Tibial nerve (tissue), 4 donors: ENCODE data around the gene PDGFA. TPM values are rescaled to one million over a fixed set of nuclear protein-coding genes. Genes with fewer than 3 reads are reported as not detected.

Source experiments
- DNase-seq, 2 donors: peaks; one replicate each; pipeline ENCODE4 v3.0.0-alpha.2; 2019; ENCODE audit warnings: low spot score in 2 of 2
- H3K27ac ChIP-seq, 4 donors: fragments of 200-600 bp; sonication (generic) in 3 of 4; one replicate each; pipeline ENCODE4 v1.5.1; 2017 to 2019; ENCODE audit warnings: mild to moderate bottlenecking in 1 of 4
- H3K27me3 ChIP-seq, 2 donors: fragments of 200-600 bp; sonication (generic) in 1 of 2; one replicate each; pipeline versions ENCODE4 v1.5.1 to v1.6.0; 2017 to 2019
- H3K36me3 ChIP-seq, 3 donors: fragments of 200-600 bp; sonication (generic); one replicate each; pipeline ENCODE4 v1.5.1; 2018 to 2019
- H3K4me1 ChIP-seq, 4 donors: fragments of 200-600 bp; sonication (generic) in 3 of 4; one replicate each; pipeline ENCODE4 v1.5.1; 2017 to 2019
- H3K4me3 ChIP-seq, 4 donors: fragments of 200-600 bp; sonication (generic) in 3 of 4; one replicate each; pipeline ENCODE4 v1.5.1; 2017 to 2019; ENCODE audit warnings: mild to moderate bottlenecking in 1 of 4, moderate library complexity in 1 of 4
- H3K9me3 ChIP-seq, 4 donors: fragments of 200-600 bp; sonication (generic) in 3 of 4; one replicate each; pipeline ENCODE4 v1.5.1; 2017 to 2019
- EP300 ChIP-seq, 2 donors: sonication (generic); formaldehyde crosslinking; IDR thresholded peaks; one replicate each; pipeline ENCODE4 v1.6.1; 2017; ENCODE audit warnings: antibody characterized with exemption in 2 of 2, mild to moderate bottlenecking in 1 of 2
- POLR2A ChIP-seq, 2 donors: fragments of 450-650 bp; IDR thresholded peaks; one replicate each; pipeline ENCODE4 v1.6.1; 2017; ENCODE audit warnings: antibody characterized with exemption in 2 of 2, mild to moderate bottlenecking in 2 of 2, moderate library complexity in 2 of 2
- WGBS, 2 donors: methylation state at CpG; one replicate each; pipeline ENCODE4 v1.1.5; 2018; 5-methylcytosine and 5-hydroxymethylcytosine counted together
- total RNA-seq, 4 donors: library from RNA; depleted of rRNA; stranded (reverse); fragments of >200 nt; gene quantifications; one replicate each; pipeline ENCODE4 v1.1.0, GENCODE V29; 2016
- TF ChIP-seq, protein P1 (sequence below), 5 experiments: fragments of 200-600 bp in 3 of 5; fragments of 450-650 bp in 2 of 5; sonication (generic) in 3 of 5; IDR thresholded peaks; one replicate each; pipeline ENCODE4 v1.5.1; 2016 to 2019; ENCODE audit warnings: antibody characterized with exemption in 5 of 5, mild to moderate bottlenecking in 3 of 5, moderate library complexity in 2 of 5

Gene PDGFA
- total RNA-seq, 4 donors from 2014 or later = 33.4 to 84.1 (median 40.6) TPM

DNA sequence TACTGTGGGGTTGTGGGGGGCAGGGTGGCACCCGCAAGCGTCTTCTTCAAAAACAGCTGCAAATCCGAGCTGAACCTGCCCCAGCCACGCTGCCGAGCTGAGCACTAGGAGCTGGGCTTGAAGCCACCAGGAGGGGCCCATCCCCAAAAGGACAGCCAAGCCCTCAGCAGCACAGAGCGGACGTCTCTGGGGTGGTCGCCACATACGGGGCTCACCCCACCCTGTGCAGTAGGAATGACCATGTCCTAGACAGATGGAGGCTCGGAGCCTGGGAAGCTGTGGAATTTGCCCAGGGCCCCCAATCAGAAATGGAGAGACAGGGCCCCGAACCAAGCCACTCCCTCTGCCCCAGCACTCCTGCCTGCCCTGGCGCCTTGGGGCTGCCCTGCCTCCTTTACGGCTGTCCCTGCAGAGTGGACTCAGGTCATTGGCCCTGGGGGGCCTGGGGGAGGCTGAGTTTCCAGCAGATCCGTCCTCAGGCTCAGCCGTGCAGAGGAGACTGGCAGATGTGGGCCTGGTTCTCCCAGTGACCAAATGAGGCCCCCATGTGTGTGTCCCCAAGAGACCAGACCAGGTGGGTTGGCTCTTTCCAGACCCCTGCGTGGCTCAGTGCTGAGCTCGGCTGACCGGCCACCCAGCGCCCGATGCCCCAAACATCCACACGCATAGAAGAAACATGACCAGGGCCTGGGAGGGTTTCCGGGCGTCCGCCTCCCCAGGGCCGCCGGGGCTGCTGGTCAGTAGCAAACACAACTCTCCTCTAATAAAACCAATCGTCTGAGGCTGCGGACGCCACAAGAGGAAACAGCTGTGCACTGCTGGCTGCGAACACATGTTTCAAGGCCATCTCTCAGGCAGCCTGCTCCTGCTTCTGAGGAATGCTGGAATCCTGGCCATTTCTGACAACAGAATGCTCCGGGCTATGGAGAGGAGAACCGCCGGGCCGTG is 54.9 kb downstream of the PDGFA start:
- TF ChIP-seq EP300 (IDR thresholded peaks at IDR 0.05) = no peak
- TF ChIP-seq POLR2A (IDR thresholded peaks at IDR 0.05) = no peak
- TF ChIP-seq, protein P1, sequence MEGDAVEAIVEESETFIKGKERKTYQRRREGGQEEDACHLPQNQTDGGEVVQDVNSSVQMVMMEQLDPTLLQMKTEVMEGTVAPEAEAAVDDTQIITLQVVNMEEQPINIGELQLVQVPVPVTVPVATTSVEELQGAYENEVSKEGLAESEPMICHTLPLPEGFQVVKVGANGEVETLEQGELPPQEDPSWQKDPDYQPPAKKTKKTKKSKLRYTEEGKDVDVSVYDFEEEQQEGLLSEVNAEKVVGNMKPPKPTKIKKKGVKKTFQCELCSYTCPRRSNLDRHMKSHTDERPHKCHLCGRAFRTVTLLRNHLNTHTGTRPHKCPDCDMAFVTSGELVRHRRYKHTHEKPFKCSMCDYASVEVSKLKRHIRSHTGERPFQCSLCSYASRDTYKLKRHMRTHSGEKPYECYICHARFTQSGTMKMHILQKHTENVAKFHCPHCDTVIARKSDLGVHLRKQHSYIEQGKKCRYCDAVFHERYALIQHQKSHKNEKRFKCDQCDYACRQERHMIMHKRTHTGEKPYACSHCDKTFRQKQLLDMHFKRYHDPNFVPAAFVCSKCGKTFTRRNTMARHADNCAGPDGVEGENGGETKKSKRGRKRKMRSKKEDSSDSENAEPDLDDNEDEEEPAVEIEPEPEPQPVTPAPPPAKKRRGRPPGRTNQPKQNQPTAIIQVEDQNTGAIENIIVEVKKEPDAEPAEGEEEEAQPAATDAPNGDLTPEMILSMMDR (IDR thresholded peaks at IDR 0.05) = no peak
- Histone ChIP-seq H3K27me3 (no peaks in the 10 kb centered on the region), H3K4me3 (no peak overlapping the region), H3K36me3 (no peaks in the 10 kb centered on the region), H3K4me1 (peaks cover 0 to 36% (median 13%) of the 10 kb centered on the region in 4 donors), H3K27ac (no peak overlapping the region), H3K9me3 (peaks cover 0 to 2% (median 0%) of the 10 kb centered on the region in 4 donors)
- DNase-seq = no peak
- 39 to 62% methylated on average over 17 to 32 of the region's 34 CpGs for WGBS, 2 donors

DNA sequence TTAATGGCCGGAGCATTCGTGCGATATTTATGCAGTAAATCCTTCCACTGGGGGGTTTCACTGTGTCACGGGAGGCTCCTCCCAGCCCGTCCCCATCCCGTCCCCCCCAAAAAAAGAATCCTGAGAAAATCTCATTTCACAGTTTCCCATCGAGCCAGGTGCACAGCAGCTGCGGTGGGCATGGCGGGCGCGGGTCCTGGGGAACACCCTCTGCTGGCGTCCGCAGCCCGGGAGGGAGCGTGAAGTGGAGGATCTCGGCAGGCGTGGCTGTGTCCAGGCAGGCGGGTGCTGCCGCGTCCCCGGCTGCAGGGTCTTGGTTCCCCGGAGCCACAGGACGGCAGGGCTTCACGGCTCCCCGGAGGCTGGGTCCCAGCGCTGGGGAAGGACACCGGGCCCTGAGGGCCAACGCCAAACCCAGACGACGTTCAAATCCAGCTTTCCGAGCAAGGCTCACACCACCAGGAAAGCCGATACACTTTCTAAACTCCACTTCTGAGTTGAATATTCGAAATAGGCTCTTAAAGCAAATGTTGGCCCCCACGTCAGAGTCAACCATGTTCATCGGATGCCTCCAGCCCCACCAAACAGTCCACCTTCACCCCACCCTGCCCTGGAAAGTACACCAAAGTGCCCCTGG is 55.7 kb downstream of the PDGFA start:
- Histone ChIP-seq H3K9me3 (peaks cover 0 to 2% (median 0%) of the 10 kb centered on the region in 4 donors), H3K4me3 (no peak overlapping the region), H3K36me3 (no peaks in the 10 kb centered on the region), H3K4me1 (peaks cover 0 to 36% (median 13%) of the 10 kb centered on the region in 4 donors), H3K27me3 (no peaks in the 10 kb centered on the region), H3K27ac (no peak overlapping the region)
- no peak for TF ChIP-seq EP300 (IDR thresholded peaks at IDR 0.05)
- TF ChIP-seq, protein P1 (IDR thresholded peaks at IDR 0.05) = no peak
- TF ChIP-seq POLR2A (IDR thresholded peaks at IDR 0.05) = no peak
- no peak for DNase-seq
- 86 to 89% methylated on average over 21 to 25 of the region's 35 CpGs for WGBS, 2 donors

DNA sequence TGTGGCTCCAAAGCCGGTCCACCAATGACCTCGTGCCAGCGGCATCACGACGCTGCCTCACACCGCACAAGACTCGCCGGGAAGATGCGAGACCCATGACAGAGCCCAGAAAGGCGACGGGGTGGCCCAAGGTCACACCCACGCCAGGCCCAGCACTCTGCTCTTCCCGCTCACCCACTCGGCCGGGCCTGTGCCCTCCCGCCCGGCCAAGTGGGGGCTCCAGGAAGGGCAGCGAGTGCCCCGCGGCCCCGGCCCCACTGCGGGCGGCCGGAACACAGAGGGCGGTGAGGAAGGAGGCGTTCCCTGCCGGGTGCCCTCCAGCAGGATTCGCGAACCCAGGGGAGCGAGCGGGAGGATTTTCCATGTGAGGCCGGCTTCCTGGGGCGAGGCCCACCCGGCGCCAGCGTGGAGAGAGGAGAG is 56.3 kb downstream of the PDGFA start:
- WGBS, 2 donors = 87 to 91% methylated on average over 17 to 31 of the region's 36 CpGs
- H3K27ac ChIP-seq = no peak overlapping the region
- H3K27me3 ChIP-seq = no peaks in the 10 kb centered on the region
- no peak overlapping the region for H3K4me3 ChIP-seq
- H3K4me1 ChIP-seq = peaks cover 0 to 36% (median 13%) of the 10 kb centered on the region in 4 donors
- no peaks in the 10 kb centered on the region for H3K36me3 ChIP-seq
- TF ChIP-seq POLR2A (IDR thresholded peaks at IDR 0.05) (no peak), EP300 (IDR thresholded peaks at IDR 0.05) (no peak)
- TF ChIP-seq, protein P1 (IDR thresholded peaks at IDR 0.05) = no peak
- peaks cover 0 to 2% (median 0%) of the 10 kb centered on the region in 4 donors for H3K9me3 ChIP-seq
- no peak for DNase-seq

DNA sequence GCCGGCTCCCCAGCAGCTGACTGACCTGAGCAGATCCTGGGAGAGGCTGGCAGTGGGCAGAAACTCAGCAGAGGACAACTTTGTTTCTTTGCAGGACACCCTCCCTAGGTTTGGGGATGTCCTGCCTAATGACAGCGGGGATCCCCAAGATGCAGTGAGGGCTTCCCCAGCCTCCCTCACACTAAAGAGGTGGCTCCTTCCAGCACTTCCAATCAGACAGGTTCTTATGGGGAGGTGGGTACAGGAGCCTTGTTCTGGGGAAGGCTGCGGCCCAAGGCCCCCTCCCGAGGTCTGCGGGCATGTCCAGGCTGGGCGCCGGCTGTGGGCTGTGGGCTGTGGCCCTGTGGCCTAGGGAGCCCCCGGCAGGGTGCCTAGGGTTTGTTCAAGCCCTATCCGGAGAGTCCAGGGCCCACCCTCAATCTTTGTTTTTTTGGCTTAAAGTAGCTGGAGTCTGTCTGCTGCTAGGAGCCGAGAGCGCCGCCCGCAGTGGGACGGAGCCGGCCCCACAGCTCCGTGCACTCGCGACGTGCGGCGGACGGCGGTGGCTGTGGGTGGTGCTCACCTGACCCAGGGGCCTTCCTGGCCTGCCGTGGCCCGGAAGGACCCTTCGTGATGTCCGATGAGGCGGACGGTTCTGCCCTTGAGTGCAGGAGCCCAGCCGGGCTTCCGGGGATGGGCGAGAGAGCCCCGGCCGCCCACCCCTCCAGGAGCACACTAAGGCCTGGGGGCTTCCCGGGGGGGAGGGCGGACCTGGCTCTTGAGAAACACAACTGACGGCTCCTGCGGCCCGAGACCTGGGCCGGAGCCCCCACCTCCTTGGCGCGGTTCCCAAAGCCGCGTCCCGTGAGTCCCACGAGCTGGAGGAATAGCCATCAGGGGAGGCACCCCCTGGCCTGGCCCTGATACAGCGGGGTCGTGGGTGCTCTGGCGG is 57.2 kb downstream of the PDGFA start:
- Histone ChIP-seq H3K9me3 (no peaks in the 10 kb centered on the region), H3K27ac (peak overlapping the region in 2 of 4 donors; percentile 72 to 73), H3K4me3 (no peak overlapping the region), H3K4me1 (peaks cover 0 to 36% (median 13%) of the 10 kb centered on the region in 4 donors), H3K27me3 (no peaks in the 10 kb centered on the region), H3K36me3 (no peaks in the 10 kb centered on the region)
- no peak for TF ChIP-seq POLR2A (IDR thresholded peaks at IDR 0.05)
- TF ChIP-seq EP300 (IDR thresholded peaks at IDR 0.05) = no peak
- TF ChIP-seq, protein P1 (IDR thresholded peaks at IDR 0.05) = no peak
- DNase-seq = no peak
- 75 to 84% methylated on average over 19 to 41 of the region's 49 CpGs for WGBS, 2 donors
